HepG2 (cell line): ENCODE measurements around the gene VTI1B. TPM values are rescaled to one million over a fixed set of nuclear protein-coding genes. Genes with fewer than 3 reads are reported as not detected.

Experiments
- AGO2 ChIP-seq: fragments of 200-400 bp; formaldehyde crosslinking; optimal IDR thresholded peaks from 2 replicates; pipeline ENCODE3; 2017; ENCODE audit warnings: mild to moderate bottlenecking, low read depth, low read length, moderate library complexity
- ARID4A ChIP-seq: sonication (generic); formaldehyde crosslinking; IDR thresholded peaks from 2 replicates; pipeline ENCODE4 v1.5.0; 2020; ENCODE audit warnings: mild to moderate bottlenecking, missing genetic modification reagents, borderline replicate concordance
- CHD2 ChIP-seq: IDR thresholded peaks from 2 replicates; pipeline ENCODE4 v1.6.1; 2011; ENCODE audit warnings: low read depth, low read length, improper control_type of control experiment
- FOXK1 ChIP-seq: sonication (generic); formaldehyde crosslinking; IDR thresholded peaks from 2 replicates; pipeline ENCODE4 v1.4.0; 2020; ENCODE audit warnings: low read depth, missing genetic modification reagents, borderline replicate concordance
- PITX1 ChIP-seq: sonication (generic); formaldehyde crosslinking; IDR thresholded peaks from 2 replicates; pipeline ENCODE4 v1.5.1; 2020; ENCODE audit warnings: mild to moderate bottlenecking, missing genetic modification reagents
- RERE ChIP-seq: IDR thresholded peaks from 2 replicates; pipeline ENCODE4 v1.6.1; 2016; ENCODE audit warnings: low read depth, missing genetic modification reagents, missing compliant biosample characterization
- TFDP1 ChIP-seq: IDR thresholded peaks from 2 replicates; pipeline ENCODE4 v1.6.1; 2016; ENCODE audit warnings: missing compliant biosample characterization, missing genetic modification reagents, borderline replicate concordance
- TOPORS ChIP-seq: sonication (generic); formaldehyde crosslinking; IDR thresholded peaks from 2 replicates; pipeline ENCODE4 v1.8.0; 2023; ENCODE audit warnings: mild to moderate bottlenecking, missing genetic modification reagents
- YEATS4 ChIP-seq: sonication (generic); formaldehyde crosslinking; IDR thresholded peaks from 2 replicates; pipeline ENCODE4 v1.4.0; 2020; ENCODE audit warnings: missing genetic modification reagents, borderline replicate concordance
- ZBTB14 ChIP-seq: sonication (generic); formaldehyde crosslinking; IDR thresholded peaks from 2 replicates; pipeline ENCODE4 v1.4.0; 2020; ENCODE audit warnings: missing genetic modification reagents
- ZFP36L2 ChIP-seq: sonication (generic); formaldehyde crosslinking; IDR thresholded peaks from 2 replicates; pipeline ENCODE4 v1.4.0; 2020; ENCODE audit warnings: missing genetic modification reagents
- ZFX ChIP-seq: sonication (generic); formaldehyde crosslinking; IDR thresholded peaks from 2 replicates; pipeline ENCODE4 v1.4.0; 2020; ENCODE audit warnings: mild to moderate bottlenecking, low read depth, missing genetic modification reagents, moderate library complexity
- ZKSCAN8 ChIP-seq: IDR thresholded peaks from 2 replicates; pipeline ENCODE4 v1.6.1; 2016; ENCODE audit warnings: borderline replicate concordance, missing genetic modification reagents, missing compliant biosample characterization
- polyA plus RNA-seq, 8 experiments: library from polyadenylated mRNA; depleted of rRNA in 3 of 8; stranded (reverse) in 7 of 8; unstranded in 1 of 8; fragments of >200 nt; fragmentation: Illumina TruSeq in 4 of 8; extraction: Trizol in 4 of 8; gene quantifications; 2 replicates each; pipeline versions ENCODE4 v1.2.1 to v1.2.3, GENCODE V29; 2011 to 2016; ENCODE audit warnings: low read depth in 4 of 8, missing spikeins in 1 of 8, mixed read lengths in 1 of 8; ENCODE audit not compliant: insufficient read depth in 1 of 8
- total RNA-seq, 5 experiments: library from RNA; depleted of rRNA; stranded (reverse); fragments of >200 nt; fragmentation: Illumina TruSeq; extraction: Trizol; gene quantifications; 2 replicates each; pipeline ENCODE4 v1.2.3, GENCODE V29; 2016; ENCODE audit warnings: low read depth in 1 of 5

The VTI1B gene
- total and polyA plus RNA-seq, 2 of the 13 experiments (the other 11 are each of a cell fraction or from before 2014, with no cell fraction given), result 39.0 to 103 TPM

GRCh38 chr14:67674480-67675218 lies at the start of gene VTI1B (continued):
- TF ChIP-seq CHD2 (peak; percentile 86), ZFP36L2 (CRISPR knock-in tag) (no peak), AGO2 (peak; percentile 93), PITX1 (CRISPR knock-in tag) (no peak), YEATS4 (CRISPR knock-in tag) (peak; percentile 78), FOXK1 (peak; percentile 45; the same call in 1 of the 2 replicates), RERE (CRISPR knock-in tag) (peak; percentile 31; the same call in 1 of the 2 replicates), TOPORS (peak; percentile 82; the same call in 1 of the 2 replicates), ZFX (peak; percentile 86), TFDP1 (peak; percentile 33; the same call in 1 of the 2 replicates), ZKSCAN8 (CRISPR knock-in tag) (0 out of 2 replicates have a peak, but pooled peaks have one; percentile 14), ZBTB14 (peak; percentile 78), ARID4A (CRISPR knock-in tag) (peak; percentile 92)
